Neural progenitor cell (in vitro differentiated cells): Measurements from ENCODE around the gene PHF10.

Source experiments
- EZH2 ChIP-seq: fragments of 200-600 bp; sonication (generic); IDR thresholded peaks from 2 replicates; pipeline ENCODE4 v1.6.1; 2017; ENCODE audit warnings: antibody characterized with exemption, mild to moderate bottlenecking, moderate library complexity
- TF ChIP-seq, protein P1 (sequence below): fragments of 200-600 bp; sonication (generic); IDR thresholded peaks from 2 replicates; pipeline ENCODE4 v1.5.1; 2017; ENCODE audit warnings: antibody characterized with exemption, mild to moderate bottlenecking

- TF ChIP-seq, protein P1, sequence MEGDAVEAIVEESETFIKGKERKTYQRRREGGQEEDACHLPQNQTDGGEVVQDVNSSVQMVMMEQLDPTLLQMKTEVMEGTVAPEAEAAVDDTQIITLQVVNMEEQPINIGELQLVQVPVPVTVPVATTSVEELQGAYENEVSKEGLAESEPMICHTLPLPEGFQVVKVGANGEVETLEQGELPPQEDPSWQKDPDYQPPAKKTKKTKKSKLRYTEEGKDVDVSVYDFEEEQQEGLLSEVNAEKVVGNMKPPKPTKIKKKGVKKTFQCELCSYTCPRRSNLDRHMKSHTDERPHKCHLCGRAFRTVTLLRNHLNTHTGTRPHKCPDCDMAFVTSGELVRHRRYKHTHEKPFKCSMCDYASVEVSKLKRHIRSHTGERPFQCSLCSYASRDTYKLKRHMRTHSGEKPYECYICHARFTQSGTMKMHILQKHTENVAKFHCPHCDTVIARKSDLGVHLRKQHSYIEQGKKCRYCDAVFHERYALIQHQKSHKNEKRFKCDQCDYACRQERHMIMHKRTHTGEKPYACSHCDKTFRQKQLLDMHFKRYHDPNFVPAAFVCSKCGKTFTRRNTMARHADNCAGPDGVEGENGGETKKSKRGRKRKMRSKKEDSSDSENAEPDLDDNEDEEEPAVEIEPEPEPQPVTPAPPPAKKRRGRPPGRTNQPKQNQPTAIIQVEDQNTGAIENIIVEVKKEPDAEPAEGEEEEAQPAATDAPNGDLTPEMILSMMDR = no peak
- no peak for TF ChIP-seq EZH2
Observed at GRCh38 chr6:169695131-169695530, 29.2 kb downstream of the PHF10 start.
